GM12892 (cell line): ENCODE measurements around the gene BMP6.

Experiments
- DNase-seq: peaks from one replicate; pipeline ENCODE4 v3.0.0; 2011; ENCODE audit not compliant: insufficient read length
- FAIRE-seq: peaks from 2 replicates; lab custom pipeline; 2011; peaks lifted over from hg19 to GRCh38; lab: Jason Lieb, UNC
- POLR2A ChIP-seq: IDR thresholded peaks from 2 replicates; pipeline ENCODE4 v1.6.1; 2011; ENCODE audit warnings: low read depth, low read length, control low read depth
- POLR2AphosphoS5 ChIP-seq: IDR thresholded peaks from 2 replicates; pipeline ENCODE4 v1.6.1; 2011; ENCODE audit warnings: low read depth, low read length, control low read depth
- TAF1 ChIP-seq: IDR thresholded peaks from 2 replicates; pipeline ENCODE4 v1.6.1; 2011; ENCODE audit warnings: low read depth, mild to moderate bottlenecking, control low read depth, low read length, borderline replicate concordance

BMP6 gene

GRCh38 chr6:7906741-7907140 lies 180.8 kb downstream of the BMP6 start:
- no peak for TF ChIP-seq POLR2AphosphoS5
- TF ChIP-seq POLR2A = no peak
- no peak for TF ChIP-seq TAF1
- FAIRE-seq (no peak), DNase-seq (no peak)

GRCh38 chr6:7907159-7907558 lies 181.3 kb downstream of the BMP6 start:
- FAIRE-seq (no peak), DNase-seq (no peak)
- no peak for TF ChIP-seq TAF1
- TF ChIP-seq POLR2A = no peak
- TF ChIP-seq POLR2AphosphoS5 = peak; percentile 24; the same call in 1 of the 2 replicates

- DNase-seq (peak; percentile 50), FAIRE-seq (no peak)
- TF ChIP-seq POLR2A = no peak
- no peak for TF ChIP-seq POLR2AphosphoS5
- no peak for TF ChIP-seq TAF1
These were observed 183.7 kb downstream of the BMP6 start for GRCh38 chr6:7909323-7910276.

GRCh38 chr6:7910298-7910653 lies 184.4 kb downstream of the BMP6 start:
- no peak for DNase-seq
- no peak for FAIRE-seq
- no peak for TF ChIP-seq POLR2AphosphoS5
- no peak for TF ChIP-seq POLR2A
- no peak for TF ChIP-seq TAF1

- TF ChIP-seq POLR2AphosphoS5 (no peak), TAF1 (peak; percentile 36; the same call in 1 of the 2 replicates), POLR2A (peak; percentile 61; the same call in 1 of the 2 replicates)
- peak; percentile 77 for DNase-seq
- FAIRE-seq = peak; percentile 80
These were observed 184.9 kb downstream of the BMP6 start, which contains the start of gene TXNDC5 for GRCh38 chr6:7910654-7911344. Gene TXNDC5 (minus strand): TSS chr6:7910788. CDS start chr6:7910776, 12 bp downstream.

- DNase-seq = no peak
- no peak for TF ChIP-seq TAF1
- TF ChIP-seq POLR2A = no peak
- TF ChIP-seq POLR2AphosphoS5 = no peak
- FAIRE-seq = no peak
These were observed 185.4 kb downstream of the BMP6 start for GRCh38 chr6:7911345-7911725.

GRCh38 chr6:7912024-7912423 lies 186.1 kb downstream of the BMP6 start:
- FAIRE-seq = no peak
- no peak for DNase-seq
- TF ChIP-seq POLR2AphosphoS5 = no peak
- TF ChIP-seq TAF1 = no peak
- no peak for TF ChIP-seq POLR2A

GRCh38 chr6:7912736-7913517 lies 187.0 kb downstream of the BMP6 start:
- DNase-seq (no peak), FAIRE-seq (no peak)
- TF ChIP-seq POLR2A (no peak), POLR2AphosphoS5 (no peak), TAF1 (no peak)

- DNase-seq (no peak), FAIRE-seq (no peak)
- TF ChIP-seq POLR2AphosphoS5 (no peak), TAF1 (no peak), POLR2A (no peak)
These were observed 188.4 kb downstream of the BMP6 start for GRCh38 chr6:7914311-7914710.

GRCh38 chr6:7914991-7915789 lies 189.3 kb downstream of the BMP6 start:
- no peak for TF ChIP-seq POLR2AphosphoS5
- no peak for TF ChIP-seq TAF1
- no peak for TF ChIP-seq POLR2A
- no peak for FAIRE-seq
- DNase-seq = no peak

- TF ChIP-seq POLR2A = no peak
- TF ChIP-seq POLR2AphosphoS5 = no peak
- no peak for TF ChIP-seq TAF1
- peak; percentile 78 for FAIRE-seq
- DNase-seq = no peak
These were observed 191.1 kb downstream of the BMP6 start for GRCh38 chr6:7916959-7917358.
